Myometrial cell (primary cell): ENCODE data around the gene UNC93B1. TPM values are rescaled to one million over a fixed set of nuclear protein-coding genes. Genes with fewer than 3 reads are reported as not detected.

Experiments
- total RNA-seq: library from RNA; depleted of rRNA; stranded (reverse); fragments of >200 nt; gene quantifications from 2 replicates; pipeline ENCODE4 v1.2.3, GENCODE V29; 2015

The UNC93B1 gene
- 17.3 and 17.7 TPM in 2 replicates for total RNA-seq

GRCh38 chr11:68003846-68004550, at the start of gene UNC93B1:
TSS of gene UNC93B1 (minus strand) at chr11:68004097. CDS start at chr11:68004043, 54 bp downstream.

GRCh38 chr11:68038718-68039525, 35.0 kb upstream of the UNC93B1 start, which contains the start of gene TCIRG1:
TSS of gene TCIRG1 (plus strand) at chr11:68039025. CDS start at chr11:68041272, 2,247 bp downstream.

GRCh38 chr11:68030318-68031143, 26.6 kb upstream of the UNC93B1 start, which contains the start of gene NDUFS8:
TSS of gene NDUFS8 (plus strand) at chr11:68030681. CDS start at chr11:68032152, 1,471 bp downstream.

GRCh38 chr11:68010090-68011041, 6.5 kb upstream of the UNC93B1 start, which contains the start of gene ALDH3B1:
TSS of gene ALDH3B1 (plus strand) at chr11:68010327. CDS start at chr11:68015298, 4,971 bp downstream.

Other genes with a start within 250 kb of the UNC93B1 start
- gene ALDH3B1, start 6.2 kb upstream of the UNC93B1 start, total RNA-seq, result 61.7 and 66.1 TPM in 2 replicates
- gene NDUFS8, start 26.6 kb upstream of the UNC93B1 start, total RNA-seq, result 233 TPM in 2 replicates
- 116 and 151 TPM in 2 replicates for gene TCIRG1, start 34.9 kb upstream of the UNC93B1 start, total RNA-seq
- gene CHKA, start 117.3 kb upstream of the UNC93B1 start, total RNA-seq, result 6.7 and 9.5 TPM in 2 replicates
- 7.8 and 11.7 TPM in 2 replicates for gene KMT5B, start 209.2 kb upstream of the UNC93B1 start, total RNA-seq